GM21576 (cell line): ENCODE data around the gene CDC34.

Experiments used
- ATAC-seq: cut with Tn5 transposase; IDR thresholded peaks from one replicate; pipeline ENCODE4 v1.9.1; 2021; ENCODE audit warnings: mild to moderate bottlenecking, moderate library complexity; ENCODE audit not compliant: unreplicated experiment

CDC34 gene

DNA sequence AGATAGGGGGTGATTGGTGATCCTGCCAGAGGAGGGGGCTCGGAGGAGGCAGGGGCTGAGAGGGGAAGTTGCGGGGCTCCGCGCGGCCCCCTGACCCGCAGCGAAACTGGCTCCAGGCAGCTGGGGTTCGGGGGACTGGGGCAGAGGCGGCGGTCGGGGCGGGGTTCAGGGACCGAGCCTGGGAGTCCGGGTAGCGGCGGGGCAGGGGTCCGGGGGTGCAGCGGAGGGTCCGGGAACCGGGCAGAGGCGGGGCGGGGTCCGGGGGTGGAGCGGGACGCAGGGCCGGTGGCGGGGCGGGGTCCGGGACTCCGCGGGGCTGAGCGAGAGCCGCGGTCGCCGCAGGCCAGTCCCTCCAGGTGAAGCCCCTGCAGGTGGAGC, 34.1 kb upstream of the CDC34 start:
- ATAC-seq, result no peak

DNA sequence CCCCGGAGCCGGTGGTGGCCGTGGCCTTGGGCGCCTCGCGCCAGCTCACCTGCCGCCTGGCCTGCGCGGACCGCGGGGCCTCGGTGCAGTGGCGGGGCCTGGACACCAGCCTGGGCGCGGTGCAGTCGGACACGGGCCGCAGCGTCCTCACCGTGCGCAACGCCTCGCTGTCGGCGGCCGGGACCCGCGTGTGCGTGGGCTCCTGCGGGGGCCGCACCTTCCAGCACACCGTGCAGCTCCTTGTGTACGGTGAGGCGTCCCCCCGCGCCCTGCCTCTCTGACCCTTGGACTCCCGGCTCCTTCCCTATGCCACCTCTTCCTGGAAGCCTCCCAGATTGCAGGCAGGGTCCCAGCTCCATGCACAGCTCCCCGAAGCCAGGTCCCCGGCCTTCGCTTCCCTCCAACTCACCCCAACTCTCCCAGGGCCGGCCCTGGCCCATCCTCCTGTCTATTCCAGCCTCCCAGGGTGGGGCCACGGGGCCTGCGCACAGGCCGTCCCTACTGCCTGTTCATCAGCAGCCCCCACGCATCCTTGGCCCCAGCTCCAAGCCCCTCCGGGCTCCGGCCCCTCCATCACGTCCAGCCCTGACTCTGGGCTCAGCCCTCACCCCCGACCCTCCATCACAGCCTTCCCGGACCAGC, 33.6 kb upstream of the CDC34 start:
- ATAC-seq, result no peak

DNA sequence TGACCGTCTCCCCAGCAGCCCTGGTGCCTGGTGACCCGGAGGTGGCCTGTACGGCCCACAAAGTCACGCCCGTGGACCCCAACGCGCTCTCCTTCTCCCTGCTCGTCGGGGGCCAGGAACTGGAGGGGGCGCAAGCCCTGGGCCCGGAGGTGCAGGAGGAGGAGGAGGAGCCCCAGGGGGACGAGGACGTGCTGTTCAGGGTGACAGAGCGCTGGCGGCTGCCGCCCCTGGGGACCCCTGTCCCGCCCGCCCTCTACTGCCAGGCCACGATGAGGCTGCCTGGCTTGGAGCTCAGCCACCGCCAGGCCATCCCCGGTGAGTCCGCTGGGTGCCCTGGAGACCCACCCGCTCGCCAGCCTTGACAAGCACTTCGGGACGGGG, 33.1 kb upstream of the CDC34 start:
- no peak for ATAC-seq

DNA sequence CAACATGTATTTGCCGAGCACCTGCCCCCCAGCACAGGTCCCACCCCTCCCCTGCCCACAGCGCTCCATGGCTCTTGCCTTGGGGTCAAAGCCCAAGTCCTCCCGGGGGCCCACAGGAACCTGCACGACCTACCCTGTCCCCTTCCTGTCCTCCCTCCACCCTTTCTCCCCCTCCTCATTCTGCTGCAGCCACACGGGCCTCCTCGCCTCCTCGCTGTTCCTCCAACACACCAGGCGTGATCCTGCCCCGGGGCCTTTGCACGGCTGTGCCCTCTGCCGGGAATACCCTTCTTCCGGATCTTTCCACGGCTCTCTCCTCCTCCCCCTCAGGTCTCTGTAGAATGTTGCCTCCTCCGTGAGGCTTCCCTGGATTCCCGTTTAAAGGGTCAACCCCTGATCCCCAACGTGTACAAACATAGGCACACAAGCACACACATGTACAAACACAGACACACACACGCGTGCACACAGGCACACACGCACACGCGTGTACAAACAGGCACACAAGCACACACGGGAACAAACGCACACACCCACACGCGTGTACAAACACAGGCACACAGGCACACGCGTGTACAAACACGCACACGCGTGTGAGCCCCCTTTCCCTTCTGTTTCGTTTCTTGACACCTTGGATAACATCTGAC, 32.5 kb upstream of the CDC34 start:
- ATAC-seq, result no peak

DNA sequence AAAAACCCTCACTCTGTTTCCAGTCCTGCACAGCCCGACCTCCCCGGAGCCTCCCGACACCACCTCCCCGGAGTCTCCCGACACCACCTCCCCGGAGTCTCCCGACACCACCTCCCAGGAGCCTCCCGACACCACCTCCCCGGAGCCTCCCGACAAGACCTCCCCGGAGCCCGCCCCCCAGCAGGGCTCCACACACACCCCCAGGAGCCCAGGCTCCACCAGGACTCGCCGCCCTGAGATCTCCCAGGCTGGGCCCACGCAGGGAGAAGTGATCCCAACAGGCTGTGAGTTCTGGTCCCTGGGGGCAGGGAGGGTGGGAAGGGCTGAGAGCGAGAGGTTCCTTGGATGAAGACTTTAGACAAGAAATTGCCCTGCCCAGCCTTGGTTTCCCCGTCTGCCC, 29.9 kb upstream of the CDC34 start:
- ATAC-seq, result no peak

DNA sequence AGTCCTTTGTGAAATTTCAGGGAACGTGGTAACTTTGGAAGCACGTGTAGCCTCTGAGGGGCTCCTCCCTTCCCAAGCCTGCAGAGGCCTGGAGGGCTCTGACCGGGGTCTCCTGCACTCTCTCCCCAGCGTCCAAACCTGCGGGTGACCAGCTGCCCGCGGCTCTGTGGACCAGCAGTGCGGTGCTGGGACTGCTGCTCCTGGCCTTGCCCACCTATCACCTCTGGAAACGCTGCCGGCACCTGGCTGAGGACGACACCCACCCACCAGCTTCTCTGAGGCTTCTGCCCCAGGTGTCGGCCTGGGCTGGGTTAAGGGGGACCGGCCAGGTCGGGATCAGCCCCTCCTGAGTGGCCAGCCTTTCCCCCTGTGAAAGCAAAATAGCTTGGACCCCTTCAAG, 26.9 kb upstream of the CDC34 start:
- ATAC-seq, result no peak

DNA sequence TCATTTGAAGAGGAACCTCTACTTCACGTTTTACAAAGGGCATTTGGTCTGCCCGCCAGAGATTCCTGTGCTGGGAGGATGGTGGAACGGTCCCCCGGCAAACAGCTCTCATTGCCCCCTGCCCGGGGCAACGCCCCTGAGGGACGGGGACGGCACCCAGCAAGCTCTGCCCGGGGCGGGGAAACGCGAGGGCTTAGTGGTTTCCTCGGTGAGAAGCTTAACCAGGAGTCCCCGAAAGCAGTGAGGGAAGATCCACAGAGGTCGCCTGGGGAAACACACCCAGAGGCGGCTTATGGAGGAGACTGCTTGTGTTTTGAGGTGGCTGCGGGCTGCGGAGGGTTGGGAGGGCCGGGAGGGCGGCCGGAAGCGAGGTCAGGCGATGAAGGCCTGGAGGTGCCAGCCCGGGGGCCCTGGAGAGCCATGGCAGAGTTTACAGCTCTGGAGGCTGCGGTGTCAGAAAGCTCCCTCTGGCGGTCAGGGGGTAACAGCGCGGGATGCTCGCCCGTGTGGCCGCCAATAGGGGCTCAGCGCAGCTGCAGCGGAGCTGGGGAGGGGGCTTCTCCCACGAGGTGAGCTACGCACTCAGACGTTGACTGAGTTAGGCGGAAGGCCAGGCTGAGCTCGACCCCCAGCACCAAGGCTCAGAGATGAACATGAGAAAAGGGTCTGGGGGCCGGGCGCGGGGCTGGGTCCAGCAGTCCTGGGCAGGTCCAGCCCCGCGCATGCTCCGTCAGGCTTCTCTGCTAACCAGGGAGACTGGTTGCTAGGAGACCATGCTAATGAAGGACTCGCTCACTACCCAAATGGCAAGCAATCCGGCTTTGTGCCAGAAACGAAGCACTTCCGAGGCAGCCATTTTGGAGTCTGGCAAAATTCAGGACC, 24.9 kb upstream of the CDC34 start:
- ATAC-seq, result peak; percentile 65

DNA sequence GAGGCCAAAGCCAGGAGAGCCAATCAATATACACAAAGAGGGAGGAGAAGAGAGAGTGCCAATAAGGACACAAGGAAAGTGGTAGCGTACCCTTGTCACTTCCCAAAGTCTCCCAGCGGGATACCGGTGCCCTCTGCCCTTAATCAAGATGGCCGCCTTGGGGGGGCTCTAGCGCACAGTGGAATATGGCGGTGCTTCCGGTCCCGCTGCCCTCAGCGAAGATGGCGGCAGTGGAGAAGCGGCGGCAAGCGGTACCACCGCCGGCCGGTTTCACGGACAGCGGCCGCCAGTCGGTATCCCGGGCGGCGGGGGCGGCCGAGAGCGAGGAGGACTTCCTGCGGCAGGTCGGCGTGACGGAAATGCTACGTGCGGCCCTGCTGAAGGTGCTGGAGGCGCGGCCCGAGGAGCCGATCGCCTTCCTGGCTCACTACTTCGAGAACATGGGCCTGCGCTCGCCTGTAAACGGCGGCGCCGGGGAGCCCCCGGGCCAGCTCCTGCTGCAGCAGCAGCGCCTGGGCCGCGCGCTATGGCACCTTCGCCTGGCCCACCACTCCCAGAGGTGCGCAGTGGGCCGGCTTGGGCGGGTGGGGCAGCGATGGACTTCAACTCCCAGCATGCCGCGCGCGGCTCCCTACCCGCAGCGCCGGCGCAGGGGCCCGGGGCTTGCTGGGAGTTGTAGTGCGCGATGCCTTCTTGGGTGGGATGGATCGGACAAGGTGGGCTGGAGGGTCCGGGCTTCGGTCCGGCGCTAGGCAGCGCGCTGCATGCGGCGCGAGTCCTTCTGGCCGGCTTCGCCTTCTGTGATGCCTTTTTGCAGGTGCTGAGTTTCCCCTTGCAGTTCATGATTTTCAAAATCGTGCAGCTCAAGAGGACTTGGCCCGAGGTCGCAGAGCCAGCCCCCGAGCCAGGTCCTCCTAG, 24.0 kb upstream of the CDC34 start, which contains the start of gene TPGS1:
TSS of gene TPGS1 (plus strand) at position 212 of the 918 bp plus-strand sequence. CDS start at position 222, 10 bp downstream.
- ATAC-seq, result peak; percentile 55

DNA sequence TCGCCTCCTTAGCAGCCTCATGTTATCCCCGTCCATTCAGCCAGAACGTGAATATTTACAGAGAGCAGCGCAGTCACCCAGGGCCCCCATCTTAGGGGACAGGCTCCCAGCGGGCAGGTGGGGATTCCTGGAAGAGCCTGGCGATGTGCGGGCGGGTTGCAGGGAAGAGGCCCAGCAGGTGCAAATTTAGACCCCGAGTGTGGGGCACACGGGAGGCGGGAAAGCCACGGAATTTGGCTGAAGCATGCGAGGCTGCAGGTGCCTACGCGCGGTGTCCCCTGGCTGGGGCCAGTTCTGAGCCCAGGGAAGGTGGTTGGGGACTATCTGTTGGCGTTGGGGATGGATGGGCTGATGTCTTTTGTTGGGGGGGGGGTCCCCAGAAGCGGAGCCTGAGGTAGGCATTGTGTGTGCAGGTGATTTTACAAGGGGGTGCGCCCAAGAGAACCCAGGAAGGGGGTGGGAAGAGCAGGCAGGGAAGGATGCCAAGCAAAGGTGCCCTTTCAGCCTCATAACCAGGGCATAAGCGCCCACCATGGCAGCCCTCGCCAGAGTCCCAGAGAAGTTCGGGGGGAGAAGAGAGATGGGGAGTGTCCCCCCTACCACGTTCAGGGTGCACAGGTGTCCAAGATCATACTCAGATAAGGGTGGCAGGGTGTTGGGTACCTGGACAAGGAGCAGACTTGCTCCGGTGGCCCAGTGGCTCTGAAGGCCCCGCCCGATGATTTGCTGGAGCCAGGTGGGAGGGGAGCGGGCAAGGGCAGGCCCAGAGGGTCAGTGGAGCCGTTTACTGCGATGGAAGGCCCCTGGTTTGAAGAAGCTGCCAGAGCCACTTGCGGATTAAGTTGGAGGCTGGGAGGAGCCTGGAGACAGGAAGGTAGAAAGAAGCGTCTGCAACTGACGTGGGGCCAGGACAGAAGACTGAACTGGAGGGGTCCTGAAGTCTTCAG, 23.1 kb upstream of the CDC34 start:
- ATAC-seq, result no peak

DNA sequence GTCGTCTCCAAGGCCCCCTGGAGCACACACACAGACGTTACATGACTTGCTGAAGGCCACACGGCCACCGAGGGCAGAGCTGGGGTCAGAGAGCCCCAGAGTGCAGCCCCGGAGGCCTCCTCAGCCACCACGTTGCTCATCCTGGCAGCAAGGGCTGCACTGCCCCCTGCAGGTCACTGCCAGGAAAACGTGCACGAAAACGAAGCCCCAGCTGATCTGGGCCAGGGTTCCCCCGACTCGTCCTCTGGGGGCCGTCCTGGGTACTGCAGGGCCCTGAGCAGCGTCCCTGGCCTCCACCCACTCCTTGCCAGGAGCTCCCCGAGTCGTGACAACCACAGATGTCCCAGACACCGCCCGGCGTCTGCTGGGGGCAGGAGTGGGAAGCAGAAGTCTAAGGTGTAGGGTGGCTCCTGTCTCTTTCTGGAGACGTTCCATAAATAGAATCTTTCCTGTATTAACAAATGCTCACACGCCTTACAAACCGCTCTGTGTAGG, 20.9 kb upstream of the CDC34 start:
- ATAC-seq, result no peak

DNA sequence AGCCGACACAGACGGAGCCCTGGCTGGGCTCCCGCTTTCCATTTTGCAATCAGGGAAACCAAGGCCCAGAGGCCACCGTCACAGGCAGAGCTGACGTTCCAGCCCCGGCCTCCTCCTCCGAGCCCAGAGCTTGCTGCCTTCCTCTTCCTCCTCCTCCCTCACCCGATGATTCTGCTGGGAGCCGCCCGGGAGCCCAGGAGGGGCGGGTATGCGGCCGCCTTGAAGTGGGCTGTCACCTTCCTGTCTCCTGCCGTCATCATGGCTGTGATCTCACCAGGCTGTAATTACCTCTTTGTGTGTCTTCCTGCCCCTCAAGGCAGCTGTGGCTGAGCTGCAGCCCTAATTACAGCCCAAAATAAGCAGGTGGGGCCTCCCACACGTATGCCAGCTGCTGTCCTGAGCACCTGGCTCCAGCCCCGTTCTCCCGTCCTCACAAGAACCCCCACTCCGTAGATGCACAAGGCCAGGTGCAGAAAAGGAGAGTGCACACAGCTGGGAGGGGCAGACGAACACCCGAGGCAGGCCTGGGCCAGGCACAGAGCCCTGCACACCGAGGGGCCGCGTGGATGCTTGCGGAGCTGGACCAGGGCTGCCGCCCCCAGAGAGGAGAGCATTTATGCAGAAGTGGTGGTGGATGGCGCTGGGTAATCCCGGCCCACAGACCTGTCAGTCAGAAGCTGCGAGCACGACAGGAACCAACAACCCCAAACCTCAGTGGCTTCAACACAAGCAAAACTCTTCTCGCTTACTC, 20.3 kb upstream of the CDC34 start:
- no peak for ATAC-seq

DNA sequence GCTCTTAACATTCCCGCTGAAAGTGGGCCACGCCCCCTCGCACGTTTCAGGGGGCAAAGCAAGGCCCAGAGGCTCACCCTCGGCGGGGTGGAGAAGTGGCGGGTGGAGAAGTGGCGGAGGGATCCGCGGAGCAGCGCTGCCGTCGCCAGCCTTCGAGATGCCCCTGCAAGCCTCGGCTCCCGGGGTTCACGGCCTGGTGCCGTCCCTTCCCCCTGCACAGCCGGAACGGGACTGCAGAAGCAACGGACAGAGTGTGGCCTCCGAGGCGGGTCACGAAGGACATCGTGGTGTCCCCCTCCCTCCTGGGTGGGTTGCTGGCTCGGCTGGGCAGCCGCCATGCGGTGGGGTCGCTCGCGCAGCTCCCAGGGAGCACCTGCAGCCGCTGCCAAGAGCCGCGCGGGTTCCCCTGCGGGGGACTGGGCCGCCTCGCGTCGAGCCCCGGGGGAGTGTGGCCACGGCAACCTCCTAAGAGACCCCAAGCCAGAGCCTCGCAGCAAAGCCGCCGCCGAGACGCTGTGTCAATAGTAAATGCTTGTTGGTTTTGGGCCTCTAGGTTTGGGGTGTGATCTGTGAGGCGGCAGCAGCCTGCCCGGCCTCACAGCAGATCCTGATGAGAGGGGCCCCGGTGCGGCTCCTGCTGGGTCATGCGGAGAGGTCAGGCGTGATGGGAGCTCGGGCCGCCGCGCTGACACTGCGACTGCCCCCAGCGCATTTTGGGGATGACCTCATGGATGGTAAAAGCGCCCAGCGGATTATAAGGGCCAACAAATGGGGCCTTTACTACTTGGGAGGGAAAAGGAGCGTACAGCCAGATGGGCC, 18.8 kb upstream of the CDC34 start:
- no peak for ATAC-seq

DNA sequence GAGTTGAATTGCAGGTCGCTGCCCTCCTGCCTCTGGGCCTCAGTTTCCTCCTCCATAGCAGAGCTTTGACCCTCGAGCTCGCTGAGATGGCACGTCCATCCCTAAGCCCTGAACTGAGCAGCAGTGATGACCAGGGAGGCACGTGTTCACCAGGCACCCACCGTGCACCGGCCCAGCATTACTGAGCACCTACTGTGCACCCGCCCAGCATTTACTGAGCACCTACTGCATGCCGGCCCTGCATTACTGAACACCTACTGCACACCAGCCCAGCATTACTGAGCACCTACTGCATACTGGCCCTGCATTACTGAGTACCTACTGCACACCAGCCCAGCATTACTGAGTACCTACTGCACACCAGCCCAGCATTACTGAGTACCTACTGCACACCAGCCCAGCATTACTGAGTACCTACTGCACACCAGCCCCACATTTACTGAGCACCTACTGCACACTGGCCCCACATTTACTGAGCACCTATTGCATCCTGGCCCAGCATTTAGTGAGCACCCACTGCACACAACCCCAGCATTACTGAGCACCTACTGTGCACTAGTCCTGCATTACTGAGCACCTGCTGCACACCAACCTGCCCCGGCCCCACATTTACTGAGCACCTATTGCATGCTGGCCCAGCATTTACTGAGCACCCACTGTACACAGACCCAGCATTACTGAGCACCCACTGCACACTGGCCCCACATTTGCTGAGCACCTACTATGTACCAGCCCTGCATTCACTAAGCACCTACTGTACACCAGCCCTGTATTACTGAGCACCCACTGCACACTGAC, 18.0 kb upstream of the CDC34 start:
- ATAC-seq, result no peak

DNA sequence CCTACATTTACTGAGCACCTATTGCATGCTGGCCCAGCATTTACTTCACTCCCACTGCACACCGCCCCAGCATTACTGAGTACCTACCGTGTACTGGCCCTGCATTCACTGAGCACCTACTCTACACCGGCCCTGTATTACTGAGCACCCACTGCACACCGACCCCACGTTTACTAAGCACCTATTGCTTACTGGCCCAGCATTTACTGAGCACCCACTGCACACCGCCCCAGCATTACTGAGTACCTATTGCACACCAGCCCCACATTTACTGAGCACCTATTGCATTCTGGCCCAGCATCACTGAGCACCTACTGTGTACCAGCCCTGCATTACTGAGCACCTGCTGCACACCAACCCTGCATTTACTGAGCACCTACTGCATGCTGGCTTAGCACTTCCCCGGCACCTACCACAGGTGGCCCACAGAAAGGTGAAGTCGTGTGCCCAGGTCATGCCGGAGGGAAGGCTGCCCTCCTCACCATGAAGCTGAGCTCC, 17.3 kb upstream of the CDC34 start:
- no peak for ATAC-seq

DNA sequence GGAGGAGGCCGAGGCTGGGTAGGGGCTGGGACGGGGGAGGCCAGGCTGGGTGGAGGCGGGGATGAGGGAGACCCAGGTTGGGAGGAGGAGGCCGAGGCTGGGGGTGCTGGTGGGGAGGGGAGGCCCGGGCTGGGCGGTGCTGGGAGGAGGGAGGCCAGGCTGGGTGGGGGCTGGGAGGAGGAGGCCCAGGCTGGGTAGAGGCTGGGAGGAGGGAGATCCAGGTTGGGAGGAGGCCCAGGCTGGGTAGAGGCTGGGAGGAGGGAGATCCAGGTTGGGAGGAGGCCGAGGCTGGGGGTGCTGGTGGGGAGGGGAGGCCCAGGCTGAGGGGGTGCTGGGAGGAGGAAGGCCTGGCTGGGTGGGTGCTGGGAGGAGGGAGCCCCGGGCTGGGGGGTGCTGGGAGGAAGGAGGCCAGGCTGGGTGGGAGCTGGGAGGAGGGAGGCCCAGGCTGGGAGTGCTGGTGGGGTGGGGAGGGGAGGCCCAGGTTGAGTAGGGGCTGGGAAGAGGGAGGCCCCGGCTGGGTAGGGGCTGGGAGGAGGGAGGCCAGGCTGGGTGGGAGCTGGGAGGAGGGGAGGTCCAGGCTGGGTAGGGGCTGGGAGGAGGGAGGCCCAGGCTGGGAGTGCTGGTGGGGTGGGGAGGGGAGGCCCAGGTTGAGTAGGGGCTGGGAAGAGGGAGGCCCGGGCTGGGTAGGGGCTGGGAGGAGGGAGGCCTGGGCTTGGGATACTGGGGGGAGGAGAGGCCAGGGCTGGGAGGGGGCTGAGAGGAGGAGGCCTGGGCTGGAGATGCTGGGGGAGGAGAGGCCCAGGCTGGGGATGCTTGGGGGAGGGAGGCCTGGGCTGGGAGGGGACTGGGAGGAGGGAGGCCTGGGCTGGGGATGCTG, 13.6 kb upstream of the CDC34 start:
- no peak for ATAC-seq

DNA sequence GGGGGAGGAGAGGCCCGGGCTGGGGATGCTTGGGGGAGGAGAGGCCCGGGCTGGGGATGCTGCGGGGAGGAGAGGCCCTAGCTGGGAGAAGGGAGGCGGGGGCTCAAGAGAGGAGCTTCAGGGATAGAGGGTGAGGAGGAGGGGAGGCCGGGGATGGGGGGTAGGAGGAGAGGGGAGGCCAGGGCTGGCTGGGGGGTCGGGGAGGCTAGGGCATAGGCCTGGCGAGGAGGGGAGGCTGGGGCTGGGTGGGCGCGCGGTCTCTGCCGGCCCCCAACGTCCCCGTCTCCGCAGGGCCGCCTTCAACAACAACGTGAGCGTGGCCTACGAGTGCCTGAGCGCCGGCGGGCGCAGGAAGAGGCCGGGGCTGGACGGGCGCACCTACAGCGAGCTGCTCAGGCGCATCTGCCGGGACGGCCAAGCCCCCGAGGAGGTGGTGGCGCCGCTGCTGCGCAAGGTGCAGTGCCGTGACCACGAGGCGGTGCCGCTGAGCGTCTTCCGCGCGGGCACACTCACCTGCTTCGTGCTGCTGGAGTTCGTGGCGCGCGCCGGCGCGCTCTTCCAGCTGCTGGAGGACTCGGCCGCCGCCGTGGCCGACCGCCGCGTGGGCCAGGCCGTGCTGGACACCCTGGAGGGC, 12.8 kb upstream of the CDC34 start:
- ATAC-seq, result no peak
